HEK293 (cell line): Measurements from ENCODE around the gene PCGF1.

Source experiments
- CTCF ChIA-PET: fragments of 350-600 bp; formaldehyde crosslinking; extraction: SDS; loops from one replicate; lab custom pipeline; 2021; ENCODE audit warnings: antibody characterized with exemption; lab: Yijun Ruan, JAX
- POLR2A ChIA-PET: fragments of 300-600 bp; formaldehyde crosslinking; extraction: SDS; loops from one replicate; lab custom pipeline; 2020; ENCODE audit warnings: antibody characterized with exemption, inconsistent platforms; lab: Yijun Ruan, JAX
- H3K27ac ChIP-seq: fragments of 200-500 bp; sonication (Bioruptor generic); 2 replicates; pipeline ENCODE4 v1.5.1; 2014; ENCODE audit warnings: low read depth, low read length, control low read depth, inconsistent platforms; ENCODE audit errors: extremely low read depth
- H3K36me3 ChIP-seq, 2 experiments: fragments of 200-500 bp in 1 of 2; sonication (Bioruptor generic) in 1 of 2; 1 replicate in 1 of 2; 2 replicates in 1 of 2; pipeline ENCODE4 v1.5.1; 2014 to 2017; ENCODE audit warnings: inconsistent platforms in 2 of 2, low read length in 2 of 2; ENCODE audit not compliant: control insufficient read depth in 2 of 2, insufficient read depth in 1 of 2
- H3K4me1 ChIP-seq: fragments of 200-500 bp; sonication (Bioruptor generic); 2 replicates; pipeline ENCODE4 v1.5.1; 2014; ENCODE audit warnings: mild to moderate bottlenecking, low read length, inconsistent platforms; ENCODE audit not compliant: control insufficient read depth, insufficient read depth
- H3K4me3 ChIP-seq: 2 replicates; pipeline ENCODE4 v1.5.1; 2011; ENCODE audit warnings: low read depth, mild to moderate bottlenecking, control low read depth, low read length, moderate library complexity
- H3K9me3 ChIP-seq: fragments of 200-500 bp; sonication (Bioruptor generic); 2 replicates; pipeline ENCODE4 v1.5.1; 2014; ENCODE audit warnings: low read depth, low read length, inconsistent platforms; ENCODE audit not compliant: control insufficient read depth, insufficient read depth
- BCL11A ChIP-seq: fragments of 450-650 bp; formaldehyde crosslinking; IDR thresholded peaks from 2 replicates; pipeline ENCODE4 v1.5.1; 2016; ENCODE audit warnings: low read depth, missing biosample characterization, missing genetic modification characterization
- FEZF1 ChIP-seq: fragments of 450-650 bp; formaldehyde crosslinking; IDR thresholded peaks from 2 replicates; pipeline ENCODE4 v1.5.1; 2016; ENCODE audit warnings: missing biosample characterization, missing genetic modification characterization
- GLIS2 ChIP-seq: fragments of 450-650 bp; formaldehyde crosslinking; IDR thresholded peaks from 2 replicates; pipeline ENCODE4 v1.5.1; 2016; ENCODE audit warnings: missing biosample characterization, missing genetic modification characterization
- KLF7 ChIP-seq: fragments of 450-650 bp; formaldehyde crosslinking; IDR thresholded peaks from 2 replicates; pipeline ENCODE4 v1.5.1; 2016; ENCODE audit warnings: missing biosample characterization, missing genetic modification characterization, borderline replicate concordance
- KLF8 ChIP-seq: fragments of 450-650 bp; formaldehyde crosslinking; IDR thresholded peaks from 2 replicates; pipeline ENCODE4 v1.5.1; 2016; ENCODE audit warnings: missing biosample characterization, missing genetic modification characterization
- MZF1 ChIP-seq: fragments of 450-650 bp; formaldehyde crosslinking; IDR thresholded peaks from 2 replicates; pipeline ENCODE4 v1.5.1; 2017; ENCODE audit warnings: missing biosample characterization, missing genetic modification characterization, borderline replicate concordance
- REPIN1 ChIP-seq: fragments of 450-650 bp; formaldehyde crosslinking; IDR thresholded peaks from 2 replicates; pipeline ENCODE4 v1.5.1; 2017; ENCODE audit warnings: missing biosample characterization, missing genetic modification characterization, low read depth
- SETDB1 ChIP-seq: IDR thresholded peaks from one replicate; pipeline ENCODE4 v1.6.1; 2017; ENCODE audit warnings: mild to moderate bottlenecking, low read length, moderate library complexity, mixed read lengths; ENCODE audit not compliant: insufficient read length
- ZBTB17 ChIP-seq: fragments of 450-650 bp; formaldehyde crosslinking; IDR thresholded peaks from 2 replicates; pipeline ENCODE4 v1.5.1; 2016; ENCODE audit warnings: missing biosample characterization, missing genetic modification characterization
- ZBTB8A ChIP-seq: fragments of 450-650 bp; formaldehyde crosslinking; IDR thresholded peaks from 2 replicates; pipeline ENCODE4 v1.5.1; 2016; ENCODE audit warnings: missing biosample characterization, missing genetic modification characterization
- ZFHX2 ChIP-seq: fragments of 450-650 bp; formaldehyde crosslinking; conservative IDR thresholded peaks from 2 replicates; pipeline ENCODE4 v1.5.1; 2016; ENCODE audit warnings: missing biosample characterization, missing genetic modification characterization
- ZIC2 ChIP-seq: fragments of 450-650 bp; formaldehyde crosslinking; IDR thresholded peaks from 2 replicates; pipeline ENCODE4 v1.5.1; 2016; ENCODE audit warnings: missing biosample characterization, missing genetic modification characterization
- ZNF24 ChIP-seq: fragments of 450-650 bp; formaldehyde crosslinking; IDR thresholded peaks from 2 replicates; pipeline ENCODE4 v1.5.1; 2016; ENCODE audit warnings: missing biosample characterization, missing genetic modification characterization
- ZNF248 ChIP-seq: fragments of 450-650 bp; formaldehyde crosslinking; IDR thresholded peaks from 2 replicates; pipeline ENCODE4 v1.5.1; 2017; ENCODE audit warnings: missing biosample characterization, missing genetic modification characterization
- ZNF302 ChIP-seq: fragments of 450-650 bp; formaldehyde crosslinking; IDR thresholded peaks from 2 replicates; pipeline ENCODE4 v1.5.1; 2016; ENCODE audit warnings: missing biosample characterization, missing genetic modification characterization, low read depth
- ZNF398 ChIP-seq: fragments of 450-650 bp; formaldehyde crosslinking; IDR thresholded peaks from 2 replicates; pipeline ENCODE4 v1.5.1; 2017; ENCODE audit warnings: missing biosample characterization, missing genetic modification characterization
- ZNF423 ChIP-seq: fragments of 450-650 bp; formaldehyde crosslinking; IDR thresholded peaks from 2 replicates; pipeline ENCODE4 v1.5.1; 2016; ENCODE audit warnings: missing biosample characterization, missing genetic modification characterization
- ZNF501 ChIP-seq: fragments of 450-650 bp; formaldehyde crosslinking; IDR thresholded peaks from 2 replicates; pipeline ENCODE4 v1.5.1; 2016; ENCODE audit warnings: missing biosample characterization, missing genetic modification characterization
- ZNF560 ChIP-seq: fragments of 450-650 bp; formaldehyde crosslinking; IDR thresholded peaks from 2 replicates; pipeline ENCODE4 v1.5.1; 2017; ENCODE audit warnings: missing biosample characterization, missing genetic modification characterization, borderline replicate concordance
- ZNF626 ChIP-seq: fragments of 450-650 bp; sonication (Bioruptor Pico); formaldehyde crosslinking; IDR thresholded peaks from 2 replicates; pipeline ENCODE4 v1.5.1; 2018; ENCODE audit warnings: missing biosample characterization, missing genetic modification characterization, inconsistent platforms
- ZNF658 ChIP-seq: fragments of 450-650 bp; formaldehyde crosslinking; IDR thresholded peaks from 2 replicates; pipeline ENCODE4; 2016; ENCODE audit warnings: missing biosample characterization, missing genetic modification characterization
- ZNF776 ChIP-seq: fragments of 450-650 bp; formaldehyde crosslinking; IDR thresholded peaks from 2 replicates; pipeline ENCODE4 v1.5.0; 2017; ENCODE audit warnings: missing biosample characterization, missing genetic modification characterization, borderline replicate concordance
- ZNF777 ChIP-seq: fragments of 450-650 bp; formaldehyde crosslinking; IDR thresholded peaks from 2 replicates; pipeline ENCODE4 v1.5.1; 2017; ENCODE audit warnings: missing biosample characterization, missing genetic modification characterization, borderline replicate concordance
- ZNF791 ChIP-seq: fragments of 450-650 bp; formaldehyde crosslinking; IDR thresholded peaks from 2 replicates; pipeline ENCODE4 v1.5.1; 2016; ENCODE audit warnings: missing biosample characterization, missing genetic modification characterization
- TF ChIP-seq, protein P1 (sequence below): fragments of 450-650 bp; formaldehyde crosslinking; IDR thresholded peaks from 2 replicates; pipeline ENCODE4 v1.5.1; 2016; ENCODE audit warnings: missing biosample characterization, missing genetic modification characterization
- TF ChIP-seq, protein P2 (sequence below): fragments of 450-650 bp; formaldehyde crosslinking; IDR thresholded peaks from 2 replicates; pipeline ENCODE4 v1.5.1; 2016; ENCODE audit warnings: missing biosample characterization, missing genetic modification characterization

PCGF1 gene

GRCh38 chr2:74458132-74458937 is 49.2 kb downstream of the PCGF1 start, which contains the start of gene WBP1 (continued):
- TF ChIP-seq, protein P1, sequence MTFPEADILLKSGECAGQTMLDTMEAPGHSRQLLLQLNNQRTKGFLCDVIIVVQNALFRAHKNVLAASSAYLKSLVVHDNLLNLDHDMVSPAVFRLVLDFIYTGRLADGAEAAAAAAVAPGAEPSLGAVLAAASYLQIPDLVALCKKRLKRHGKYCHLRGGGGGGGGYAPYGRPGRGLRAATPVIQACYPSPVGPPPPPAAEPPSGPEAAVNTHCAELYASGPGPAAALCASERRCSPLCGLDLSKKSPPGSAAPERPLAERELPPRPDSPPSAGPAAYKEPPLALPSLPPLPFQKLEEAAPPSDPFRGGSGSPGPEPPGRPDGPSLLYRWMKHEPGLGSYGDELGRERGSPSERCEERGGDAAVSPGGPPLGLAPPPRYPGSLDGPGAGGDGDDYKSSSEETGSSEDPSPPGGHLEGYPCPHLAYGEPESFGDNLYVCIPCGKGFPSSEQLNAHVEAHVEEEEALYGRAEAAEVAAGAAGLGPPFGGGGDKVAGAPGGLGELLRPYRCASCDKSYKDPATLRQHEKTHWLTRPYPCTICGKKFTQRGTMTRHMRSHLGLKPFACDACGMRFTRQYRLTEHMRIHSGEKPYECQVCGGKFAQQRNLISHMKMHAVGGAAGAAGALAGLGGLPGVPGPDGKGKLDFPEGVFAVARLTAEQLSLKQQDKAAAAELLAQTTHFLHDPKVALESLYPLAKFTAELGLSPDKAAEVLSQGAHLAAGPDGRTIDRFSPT = peak; percentile 92
- TF ChIP-seq ZBTB17 = peak; percentile 29; the same call in 1 of the 2 replicates
- TF ChIP-seq ZNF560 (tag by site-specific recombination) = no peak
- no peak for TF ChIP-seq ZNF626 (tag by site-specific recombination)
- no peak for TF ChIP-seq ZNF248 (tag by site-specific recombination)
- no peak for TF ChIP-seq GLIS2
- TF ChIP-seq, protein P2, sequence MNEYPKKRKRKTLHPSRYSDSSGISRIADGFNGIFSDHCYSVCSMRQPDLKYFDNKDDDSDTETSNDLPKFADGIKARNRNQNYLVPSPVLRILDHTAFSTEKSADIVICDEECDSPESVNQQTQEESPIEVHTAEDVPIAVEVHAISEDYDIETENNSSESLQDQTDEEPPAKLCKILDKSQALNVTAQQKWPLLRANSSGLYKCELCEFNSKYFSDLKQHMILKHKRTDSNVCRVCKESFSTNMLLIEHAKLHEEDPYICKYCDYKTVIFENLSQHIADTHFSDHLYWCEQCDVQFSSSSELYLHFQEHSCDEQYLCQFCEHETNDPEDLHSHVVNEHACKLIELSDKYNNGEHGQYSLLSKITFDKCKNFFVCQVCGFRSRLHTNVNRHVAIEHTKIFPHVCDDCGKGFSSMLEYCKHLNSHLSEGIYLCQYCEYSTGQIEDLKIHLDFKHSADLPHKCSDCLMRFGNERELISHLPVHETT (tag by site-specific recombination) = no peak

- peak overlapping the region; percentile 60 for H3K4me3 ChIP-seq
- CTCF ChIA-PET = interaction anchor here (0.6 to 1.5 kb wide), 3 partner anchors 13 to 122 kb away, joined by 3 to 6 read pairs (median 3); no protein-coding TSS in a partner anchor
- H3K4me1 ChIP-seq = peaks cover 5% of the 10 kb centered on the region
- peak overlapping the region; percentile 96 for H3K27ac ChIP-seq
- peaks cover 0 to 28% of the 10 kb centered on the region in 2 experiments; a peak in 1 of 3 replicates for H3K36me3 ChIP-seq
- H3K9me3 ChIP-seq = no peaks in the 10 kb centered on the region
- POLR2A ChIA-PET = interaction anchor here (0.7 to 3.8 kb wide), 22 partner anchors 9 to 279 kb away, joined by 3 to 44 read pairs (median 6); partner anchors contain the start of genes AUP1, C2orf81, CCDC142 and HTRA2
- TF ChIP-seq KLF7 (tag by site-specific recombination) (no peak; the same call in 1 of the 2 replicates), ZNF776 (no peak), ZBTB8A (tag by site-specific recombination) (0 out of 2 replicates have a peak, but pooled peaks have one; percentile 33), ZNF777 (no peak), ZNF24 (no peak), ZNF423 (tag by site-specific recombination) (0 out of 2 replicates have a peak, but pooled peaks have one; percentile 49), BCL11A (tag by site-specific recombination) (no peak), ZFHX2 (tag by site-specific recombination) (peak; percentile 80), FEZF1 (tag by site-specific recombination) (peak; percentile 80), SETDB1 (no peak), ZNF658 (tag by site-specific recombination) (no peak), MZF1 (tag by site-specific recombination) (peak; percentile 51; the same call in 1 of the 2 replicates), ZNF302 (tag by site-specific recombination) (no peak), ZNF248 (tag by site-specific recombination) (no peak), KLF8 (tag by site-specific recombination) (peak; percentile 56; the same call in 1 of the 2 replicates), ZNF791 (tag by site-specific recombination) (no peak), ZNF398 (peak; percentile 69; the same call in 1 of the 2 replicates), ZNF501 (tag by site-specific recombination) (peak; percentile 94), REPIN1 (no peak), ZIC2 (tag by site-specific recombination) (peak; percentile 52; the same call in 1 of the 2 replicates)
- TF ChIP-seq, protein P1 = no peak
Measured at GRCh38 chr2:74457549-74458131, 49.9 kb downstream of the PCGF1 start.
